GM15510 (cell line): ENCODE measurements around the gene NBAS.

Experiments used
- POLR2A ChIP-seq: IDR thresholded peaks from 3 replicates; pipeline ENCODE4 v1.6.1; 2011; ENCODE audit warnings: borderline replicate concordance; ENCODE audit not compliant: insufficient read length; ENCODE audit errors: extremely low read depth

NBAS gene

DNA sequence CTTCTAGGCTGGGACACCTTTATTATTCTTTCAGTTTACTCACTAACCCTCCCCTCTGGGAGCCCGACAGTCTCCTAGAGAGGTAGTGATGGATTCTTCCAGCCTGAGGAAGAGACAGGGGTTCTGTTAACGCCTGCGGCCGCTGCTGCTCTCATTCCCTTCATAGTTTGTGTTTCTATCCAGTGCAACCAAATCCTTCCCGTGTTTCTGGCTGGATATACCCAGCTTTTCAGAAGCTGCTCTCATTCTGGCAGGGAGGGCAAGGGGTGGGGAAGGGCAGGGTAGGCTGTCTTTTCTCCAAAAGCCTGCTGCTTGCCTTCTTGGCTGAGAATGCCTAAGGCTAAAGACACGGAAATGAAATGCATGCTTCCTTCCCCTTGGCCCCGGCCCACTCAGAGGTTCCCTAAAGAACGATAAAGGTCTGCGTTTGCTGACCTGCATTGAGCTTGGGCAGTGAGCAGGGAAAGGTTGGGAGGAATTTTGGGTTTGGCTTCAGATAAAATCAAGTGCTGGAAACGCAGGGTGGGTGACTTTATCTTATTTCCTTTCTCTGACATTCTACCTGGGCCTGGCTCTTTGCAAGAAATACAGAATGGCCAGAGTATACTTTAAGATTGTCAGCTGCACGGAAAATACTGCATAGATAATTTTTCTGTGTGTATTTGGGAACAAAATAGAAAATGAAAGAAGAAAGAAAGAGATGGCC, 390.9 kb downstream of the NBAS start:
- TF ChIP-seq POLR2A, result no peak

DNA sequence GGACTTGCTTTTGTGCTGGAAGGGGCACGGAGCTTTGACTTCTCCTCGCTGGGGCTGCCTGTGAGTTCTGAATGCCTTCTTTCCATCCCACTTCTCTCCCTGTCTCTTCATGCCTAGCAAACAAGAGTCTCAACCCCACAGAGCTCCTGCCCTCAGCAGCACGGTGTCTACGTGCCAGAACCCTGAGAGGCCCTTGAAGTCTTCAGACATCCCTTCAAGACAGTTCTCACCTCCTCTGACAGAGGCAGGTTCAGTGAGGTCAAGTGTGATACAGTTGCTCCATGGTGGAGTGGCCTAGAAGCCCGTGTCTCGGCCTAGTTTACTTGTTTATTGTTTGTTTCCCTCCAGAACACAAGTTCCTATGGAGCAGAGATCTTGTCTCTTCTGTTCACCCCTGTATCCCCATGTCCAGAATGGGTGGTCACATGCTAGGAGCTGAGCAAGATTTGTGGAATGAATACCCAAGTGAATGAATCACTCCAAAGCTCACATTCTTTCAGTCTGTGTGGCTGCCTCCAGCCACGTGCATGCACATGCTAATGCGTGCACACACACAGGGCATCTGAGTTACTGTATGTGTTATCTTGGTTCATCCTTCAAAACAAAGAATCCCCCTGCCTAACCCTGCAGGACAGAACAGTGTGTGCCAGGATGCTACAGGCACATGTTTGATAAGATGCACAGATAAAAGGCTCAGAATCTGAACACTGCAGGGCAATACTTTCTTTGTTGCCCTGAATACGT, 391.6 kb downstream of the NBAS start:
- no peak for TF ChIP-seq POLR2A

GRCh38 chr2:15168116-15168515, 393.0 kb downstream of the NBAS start:
- TF ChIP-seq POLR2A, result no peak

GRCh38 chr2:15166878-15167277, 394.3 kb downstream of the NBAS start:
- TF ChIP-seq POLR2A, result no peak

DNA sequence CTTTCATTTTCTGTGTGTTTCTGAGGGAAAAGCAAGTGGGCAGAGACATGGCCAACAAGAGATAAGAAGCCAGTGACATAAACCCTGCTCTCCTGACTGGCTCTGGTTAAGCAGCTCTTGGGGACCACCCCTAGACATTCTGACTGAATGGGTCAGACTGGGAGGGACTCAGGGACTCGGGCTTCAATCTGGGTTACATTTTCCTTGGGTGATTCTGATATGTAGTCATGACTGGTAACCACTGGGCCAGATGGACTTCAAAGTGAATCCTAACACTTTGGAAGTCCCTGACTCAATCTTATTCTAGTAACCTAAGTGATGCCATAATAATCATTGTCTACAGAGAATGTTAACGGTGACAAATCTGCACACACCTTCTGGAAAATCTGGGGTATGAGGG, 397.8 kb downstream of the NBAS start:
- no peak for TF ChIP-seq POLR2A

GRCh38 chr2:15162620-15163019, 398.5 kb downstream of the NBAS start:
- TF ChIP-seq POLR2A, result no peak

DNA sequence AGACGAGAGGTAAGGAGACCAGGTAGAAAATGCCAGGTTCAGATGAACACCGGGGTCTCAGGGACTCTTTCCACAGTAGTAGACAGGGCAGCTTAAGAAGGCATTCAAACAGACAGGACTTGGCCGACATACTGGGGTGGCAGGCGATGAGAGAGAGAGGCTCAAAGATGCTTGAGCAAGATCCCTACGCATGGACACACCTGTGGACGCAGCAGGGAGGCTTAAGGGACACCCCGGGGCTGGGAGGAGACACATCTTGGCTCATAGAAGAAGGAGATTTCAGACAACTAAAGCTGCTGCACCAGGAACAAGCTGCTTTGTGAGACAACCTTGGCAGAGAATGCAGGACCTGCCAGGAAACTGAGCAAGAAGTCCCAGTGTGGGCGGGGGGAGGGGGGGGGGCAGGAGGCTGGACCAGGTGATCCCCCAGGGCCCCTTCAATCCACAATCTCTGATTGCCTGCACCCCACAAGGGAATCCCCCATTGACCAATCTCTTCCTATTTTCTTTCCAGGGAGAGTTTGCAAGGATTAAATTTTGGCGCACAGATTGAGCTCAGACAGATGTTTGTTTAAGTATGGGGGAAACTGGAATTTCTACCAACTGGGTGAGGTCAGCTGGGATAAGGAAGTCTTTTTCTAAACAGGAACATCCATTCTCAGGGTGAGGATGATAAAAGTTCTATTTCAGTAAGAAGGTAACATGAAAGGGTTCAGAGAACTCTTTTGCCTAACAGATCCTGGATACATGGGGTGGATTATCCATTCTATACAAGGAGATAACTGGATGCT, 400.7 kb downstream of the NBAS start:
- no peak for TF ChIP-seq POLR2A

GRCh38 chr2:15159751-15160177, 401.4 kb downstream of the NBAS start:
- no peak for TF ChIP-seq POLR2A

DNA sequence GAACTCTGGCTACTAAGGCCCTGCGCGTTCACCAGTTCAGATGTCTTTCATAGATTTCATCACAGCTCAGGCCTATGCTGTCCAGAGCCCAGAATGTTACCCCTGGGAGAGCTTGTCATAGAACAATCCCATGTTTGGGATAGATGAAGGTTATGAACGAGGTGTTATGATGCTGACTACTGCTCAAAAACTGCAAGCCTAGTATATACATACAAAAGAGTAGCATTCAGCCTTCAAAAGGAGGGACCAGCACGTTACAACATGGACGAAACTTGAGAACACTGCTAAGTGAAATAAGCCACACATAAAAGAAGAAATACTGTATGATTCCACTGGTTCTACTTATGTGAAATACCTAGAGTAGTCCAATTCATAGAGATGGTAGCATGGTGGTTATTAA, 401.9 kb downstream of the NBAS start:
- TF ChIP-seq POLR2A, result no peak

GRCh38 chr2:15158532-15158931, 402.6 kb downstream of the NBAS start:
- no peak for TF ChIP-seq POLR2A

- no peak for TF ChIP-seq POLR2A
These were observed 403.0 kb downstream of the NBAS start for GRCh38 chr2:15158100-15158499.

DNA sequence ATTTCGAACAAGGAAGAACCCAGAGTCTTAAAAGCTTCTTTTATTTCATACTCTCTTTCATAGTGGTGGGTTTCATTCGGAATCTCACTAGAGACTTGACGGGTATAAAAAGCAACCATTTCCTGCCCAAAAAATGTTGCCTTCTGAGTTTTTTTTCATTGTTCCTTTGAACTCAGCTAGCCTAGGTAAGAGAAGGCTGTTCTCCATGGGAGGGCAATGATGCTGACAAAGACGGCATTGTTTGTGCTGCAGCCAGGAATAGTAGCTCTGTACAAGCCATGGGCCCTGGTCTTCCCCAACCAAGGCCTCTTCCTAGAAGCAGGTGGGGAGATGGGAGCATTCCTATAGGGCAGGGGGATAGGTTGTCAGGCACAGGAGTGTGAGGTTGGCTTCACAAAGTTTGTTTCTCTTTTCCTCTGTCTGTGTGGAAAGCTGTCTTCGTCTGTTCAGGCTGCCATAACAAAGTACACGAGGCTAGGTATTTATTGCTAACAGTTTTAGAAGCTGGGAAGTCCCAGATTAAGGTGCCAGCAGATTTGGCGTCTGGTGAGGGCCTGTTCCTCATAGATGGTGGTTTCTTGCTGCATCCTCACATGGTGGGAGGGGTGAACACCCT, 405.1 kb downstream of the NBAS start:
- TF ChIP-seq POLR2A, result no peak

GRCh38 chr2:15154297-15154696, 406.8 kb downstream of the NBAS start:
- TF ChIP-seq POLR2A, result no peak

- no peak for TF ChIP-seq POLR2A
These were observed 408.8 kb downstream of the NBAS start for GRCh38 chr2:15152382-15152781.

GRCh38 chr2:15149063-15149462, 412.1 kb downstream of the NBAS start:
- no peak for TF ChIP-seq POLR2A
